HAP-1 (cell line): ENCODE data around the gene E2F4.
A peak's percentile ranks its signal among the peaks of the same experiment; 100 is the strongest.

Experiments
- DNase-seq, 2 experiments: peaks; one replicate each; pipeline ENCODE4 v3.0.0-alpha.2; 2016 to 2020; ENCODE audit warnings: low spot score in 2 of 2
- H3K27me3 ChIP-seq: fragments of 250-450 bp; sonication (Bioruptor Pico); 2 replicates; pipeline ENCODE4 v1.5.1; 2020; ENCODE audit warnings: low read depth, mild to moderate bottlenecking, moderate library complexity
- H3K36me3 ChIP-seq: fragments of 250-450 bp; sonication (Bioruptor Pico); replicated peaks from 2 replicates; pipeline ENCODE4 v1.5.1; 2020; ENCODE audit warnings: mild to moderate bottlenecking
- H3K4me1 ChIP-seq: fragments of 250-450 bp; sonication (Bioruptor Pico); 2 replicates; pipeline ENCODE4 v1.5.1; 2020; ENCODE audit warnings: mild to moderate bottlenecking
- H3K4me3 ChIP-seq: fragments of 250-450 bp; sonication (Bioruptor Pico); 2 replicates; pipeline ENCODE4 v1.5.1; 2020; ENCODE audit warnings: mild to moderate bottlenecking, moderate library complexity
- H3K9me3 ChIP-seq: fragments of 250-450 bp; sonication (Bioruptor Pico); 2 replicates; pipeline ENCODE4 v1.5.1; 2020; ENCODE audit warnings: mild to moderate bottlenecking, moderate library complexity
- in situ Hi-C: fragments of 300-500 bp; cut with MboI; formaldehyde crosslinking; loops from 3 replicates; pipeline ENCODE4 v1.14.3; 2020; ENCODE audit warnings: low sequenced_read_pairs, inconsistent platforms, mixed read lengths

The E2F4 gene

GRCh38 chr16:67241008-67241900 lies 49.3 kb downstream of the E2F4 start:
- in situ Hi-C loops: no loop called here
- Histone ChIP-seq H3K9me3 (no peaks in the 10 kb centered on the region), H3K36me3 (peaks cover 15% of the 10 kb centered on the region), H3K4me3 (no peak overlapping the region), H3K4me1 (peaks cover 10% of the 10 kb centered on the region; the same call in 1 of the 2 replicates), H3K27me3 (no peaks in the 10 kb centered on the region)
- DNase-seq: no peak

GRCh38 chr16:67242138-67242730 lies 50.3 kb downstream of the E2F4 start:
- no peak for DNase-seq
- Histone ChIP-seq H3K36me3 (peaks cover 11% of the 10 kb centered on the region), H3K4me3 (no peak overlapping the region), H3K4me1 (peaks cover 10% of the 10 kb centered on the region; the same call in 1 of the 2 replicates), H3K27me3 (no peaks in the 10 kb centered on the region), H3K9me3 (no peaks in the 10 kb centered on the region)
- in situ Hi-C loops: no loop called here

GRCh38 chr16:67243481-67243880 lies 51.5 kb downstream of the E2F4 start:
- H3K4me1 ChIP-seq: peaks cover 13% of the 10 kb centered on the region
- no peak overlapping the region for H3K4me3 ChIP-seq
- peaks cover 8% of the 10 kb centered on the region for H3K27me3 ChIP-seq
- H3K9me3 ChIP-seq: no peaks in the 10 kb centered on the region
- peaks cover 3% of the 10 kb centered on the region; the same call in 1 of the 2 replicates for H3K36me3 ChIP-seq
- DNase-seq: no peak
- in situ Hi-C loops: no loop called here

GRCh38 chr16:67244387-67245185 lies 52.6 kb downstream of the E2F4 start:
- H3K9me3 ChIP-seq: no peaks in the 10 kb centered on the region
- H3K27me3 ChIP-seq: peaks cover 17% of the 10 kb centered on the region
- in situ Hi-C loops: no loop called here
- H3K4me3 ChIP-seq: no peak overlapping the region
- H3K4me1 ChIP-seq: peaks cover 13% of the 10 kb centered on the region
- no peak for DNase-seq
- 0 out of 2 replicates have a peak, but pooled peaks cover 3% of the 10 kb centered on the region for H3K36me3 ChIP-seq

GRCh38 chr16:67245186-67245585 lies 53.2 kb downstream of the E2F4 start:
- Histone ChIP-seq H3K4me3 (no peak overlapping the region), H3K27me3 (peaks cover 23% of the 10 kb centered on the region), H3K9me3 (no peaks in the 10 kb centered on the region), H3K36me3 (0 out of 2 replicates have a peak, but pooled peaks cover 3% of the 10 kb centered on the region), H3K4me1 (peaks cover 13% of the 10 kb centered on the region)
- DNase-seq: no peak
- in situ Hi-C loops: no loop called here

GRCh38 chr16:67245674-67246080 lies 53.7 kb downstream of the E2F4 start:
- in situ Hi-C loops: no loop called here
- 0 out of 2 replicates have a peak, but pooled peaks cover 3% of the 10 kb centered on the region for H3K36me3 ChIP-seq
- peak overlapping the region; percentile 93 for H3K4me3 ChIP-seq
- no peak for DNase-seq
- peaks cover 13% of the 10 kb centered on the region for H3K4me1 ChIP-seq
- H3K27me3 ChIP-seq: peaks cover 26% of the 10 kb centered on the region
- no peaks in the 10 kb centered on the region for H3K9me3 ChIP-seq

- Histone ChIP-seq H3K4me3 (peak overlapping the region; percentile 93), H3K4me1 (peaks cover 13% of the 10 kb centered on the region), H3K9me3 (no peaks in the 10 kb centered on the region), H3K36me3 (0 out of 2 replicates have a peak, but pooled peaks cover 3% of the 10 kb centered on the region), H3K27me3 (peaks cover 26% of the 10 kb centered on the region)
- in situ Hi-C loops: no loop called here
- peak; percentile 52 to 90 for DNase-seq
These were observed 54.3 kb downstream of the E2F4 start for GRCh38 chr16:67246081-67246755.

- Histone ChIP-seq H3K27me3 (peaks cover 26% of the 10 kb centered on the region), H3K4me3 (peak overlapping the region; percentile 93), H3K9me3 (no peaks in the 10 kb centered on the region), H3K36me3 (0 out of 2 replicates have a peak, but pooled peaks cover 3% of the 10 kb centered on the region), H3K4me1 (peaks cover 13% of the 10 kb centered on the region)
- no peak for DNase-seq
- in situ Hi-C loops: no loop called here
These were observed 54.8 kb downstream of the E2F4 start for GRCh38 chr16:67246756-67247191.

- Histone ChIP-seq H3K9me3 (no peaks in the 10 kb centered on the region), H3K4me1 (peaks cover 13% of the 10 kb centered on the region), H3K27me3 (peaks cover 26% of the 10 kb centered on the region), H3K4me3 (peak within 1 kb of the TSS; percentile 93), H3K36me3 (0 out of 2 replicates have a peak, but pooled peaks cover 3% of the 10 kb centered on the region)
- DNase-seq: peak; percentile 95 to 99
- in situ Hi-C loops: no loop called here
These were observed 55.5 kb downstream of the E2F4 start, which contains the start of gene FHOD1 for GRCh38 chr16:67247192-67248072. Gene FHOD1 (minus strand): TSS chr16:67247481. CDS start chr16:67247410, 71 bp downstream.

- Histone ChIP-seq H3K9me3 (no peaks in the 10 kb centered on the region), H3K4me3 (no peak overlapping the region), H3K36me3 (0 out of 2 replicates have a peak, but pooled peaks cover 3% of the 10 kb centered on the region), H3K27me3 (peaks cover 26% of the 10 kb centered on the region), H3K4me1 (peaks cover 13% of the 10 kb centered on the region)
- in situ Hi-C loops: no loop called here
- DNase-seq: no peak
These were observed 56.1 kb downstream of the E2F4 start for GRCh38 chr16:67248073-67248400.
